SU-DHL-6 (cell line): ENCODE results near the gene ENTR1.

Experiments
- EZH2phosphoT487 ChIP-seq: fragments of 200-600 bp; sonication (generic), shearing (Covaris generic); conservative IDR thresholded peaks from 2 replicates; pipeline ENCODE4 v1.6.1; 2018; ENCODE audit warnings: mild to moderate bottlenecking, antibody characterized with exemption, low read length, moderate library complexity, mixed read lengths
- TF ChIP-seq, protein P1 (sequence below): fragments of 200-600 bp; sonication (generic); IDR thresholded peaks from one replicate; pipeline ENCODE4 v1.5.1; 2017; ENCODE audit warnings: antibody characterized with exemption, mild to moderate bottlenecking, low read length, moderate library complexity; ENCODE audit not compliant: insufficient read depth, poor library complexity, severe bottlenecking

GRCh38 chr9:136399176-136400037, 11.0 kb downstream of the ENTR1 start:
- TF ChIP-seq, protein P1, sequence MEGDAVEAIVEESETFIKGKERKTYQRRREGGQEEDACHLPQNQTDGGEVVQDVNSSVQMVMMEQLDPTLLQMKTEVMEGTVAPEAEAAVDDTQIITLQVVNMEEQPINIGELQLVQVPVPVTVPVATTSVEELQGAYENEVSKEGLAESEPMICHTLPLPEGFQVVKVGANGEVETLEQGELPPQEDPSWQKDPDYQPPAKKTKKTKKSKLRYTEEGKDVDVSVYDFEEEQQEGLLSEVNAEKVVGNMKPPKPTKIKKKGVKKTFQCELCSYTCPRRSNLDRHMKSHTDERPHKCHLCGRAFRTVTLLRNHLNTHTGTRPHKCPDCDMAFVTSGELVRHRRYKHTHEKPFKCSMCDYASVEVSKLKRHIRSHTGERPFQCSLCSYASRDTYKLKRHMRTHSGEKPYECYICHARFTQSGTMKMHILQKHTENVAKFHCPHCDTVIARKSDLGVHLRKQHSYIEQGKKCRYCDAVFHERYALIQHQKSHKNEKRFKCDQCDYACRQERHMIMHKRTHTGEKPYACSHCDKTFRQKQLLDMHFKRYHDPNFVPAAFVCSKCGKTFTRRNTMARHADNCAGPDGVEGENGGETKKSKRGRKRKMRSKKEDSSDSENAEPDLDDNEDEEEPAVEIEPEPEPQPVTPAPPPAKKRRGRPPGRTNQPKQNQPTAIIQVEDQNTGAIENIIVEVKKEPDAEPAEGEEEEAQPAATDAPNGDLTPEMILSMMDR: no peak
- no peak for TF ChIP-seq EZH2phosphoT487
